C4-2B (cell line): ENCODE data around the gene SMIM35.

ENCODE experiments used
- ZFX ChIP-seq: fragments of 450-650 bp; IDR thresholded peaks from 2 replicates; pipeline ENCODE4 v1.6.1; 2017
- TF ChIP-seq, protein P1 (sequence below): fragments of 450-650 bp; conservative IDR thresholded peaks from 2 replicates; pipeline ENCODE4 v1.5.1; 2017; ENCODE audit warnings: mild to moderate bottlenecking

DNA sequence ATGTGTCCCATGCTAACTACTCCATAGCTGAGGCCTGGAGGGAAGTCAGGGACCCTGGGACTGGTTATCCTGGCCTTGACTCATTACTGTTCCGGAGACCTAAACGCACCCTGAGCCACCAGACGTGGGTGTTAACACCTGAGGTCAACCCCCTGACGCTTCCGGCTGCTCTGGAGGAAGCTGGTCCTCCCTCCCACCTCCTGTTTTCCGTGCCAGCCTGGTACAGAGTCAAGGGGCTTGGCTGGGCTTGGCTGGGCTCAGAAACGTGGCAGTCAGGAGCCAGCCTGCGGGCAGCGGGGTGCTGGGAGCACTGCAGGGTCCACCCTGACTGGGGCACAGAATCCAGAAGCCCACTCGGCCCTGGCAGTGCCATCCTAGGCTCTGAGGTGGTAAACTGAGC is 7.3 kb downstream of the SMIM35 start:
- TF ChIP-seq, protein P1, sequence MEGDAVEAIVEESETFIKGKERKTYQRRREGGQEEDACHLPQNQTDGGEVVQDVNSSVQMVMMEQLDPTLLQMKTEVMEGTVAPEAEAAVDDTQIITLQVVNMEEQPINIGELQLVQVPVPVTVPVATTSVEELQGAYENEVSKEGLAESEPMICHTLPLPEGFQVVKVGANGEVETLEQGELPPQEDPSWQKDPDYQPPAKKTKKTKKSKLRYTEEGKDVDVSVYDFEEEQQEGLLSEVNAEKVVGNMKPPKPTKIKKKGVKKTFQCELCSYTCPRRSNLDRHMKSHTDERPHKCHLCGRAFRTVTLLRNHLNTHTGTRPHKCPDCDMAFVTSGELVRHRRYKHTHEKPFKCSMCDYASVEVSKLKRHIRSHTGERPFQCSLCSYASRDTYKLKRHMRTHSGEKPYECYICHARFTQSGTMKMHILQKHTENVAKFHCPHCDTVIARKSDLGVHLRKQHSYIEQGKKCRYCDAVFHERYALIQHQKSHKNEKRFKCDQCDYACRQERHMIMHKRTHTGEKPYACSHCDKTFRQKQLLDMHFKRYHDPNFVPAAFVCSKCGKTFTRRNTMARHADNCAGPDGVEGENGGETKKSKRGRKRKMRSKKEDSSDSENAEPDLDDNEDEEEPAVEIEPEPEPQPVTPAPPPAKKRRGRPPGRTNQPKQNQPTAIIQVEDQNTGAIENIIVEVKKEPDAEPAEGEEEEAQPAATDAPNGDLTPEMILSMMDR = no peak
- no peak for TF ChIP-seq ZFX
